GM20431 (cell line): ENCODE data around the gene NRXN3.

Experiments used
- in situ Hi-C: fragments of 300-500 bp; cut with MseI, MboI; formaldehyde crosslinking; loops from one replicate; pipeline ENCODE4 v1.15.0; 2020; ENCODE audit warnings: low sequenced_read_pairs; ENCODE audit not compliant: unreplicated experiment

NRXN3 gene

GRCh38 chr14:79229383-79229909 is 1059.3 kb downstream of the NRXN3 start:
- in situ Hi-C loops: no loop called here

GRCh38 chr14:79242666-79243065 is 1072.5 kb downstream of the NRXN3 start:
- in situ Hi-C loops: no loop called here

GRCh38 chr14:79246173-79246572 is 1076.0 kb downstream of the NRXN3 start:
- in situ Hi-C loops: no loop called here

GRCh38 chr14:79248126-79248525 is 1078.0 kb downstream of the NRXN3 start:
- in situ Hi-C loops: no loop called here

- in situ Hi-C loops: no loop called here
These were observed 1078.6 kb downstream of the NRXN3 start for GRCh38 chr14:79248771-79249170.

GRCh38 chr14:79251278-79251677 is 1081.1 kb downstream of the NRXN3 start:
- in situ Hi-C loops: no loop called here

GRCh38 chr14:79253576-79253975 is 1083.4 kb downstream of the NRXN3 start:
- in situ Hi-C loops: no loop called here

GRCh38 chr14:79254069-79254775 is 1084.0 kb downstream of the NRXN3 start:
- in situ Hi-C loops: no loop called here

- in situ Hi-C loops: no loop called here
These were observed 1086.2 kb downstream of the NRXN3 start for GRCh38 chr14:79256380-79256779.

GRCh38 chr14:79260406-79260805 is 1090.2 kb downstream of the NRXN3 start:
- in situ Hi-C loops: no loop called here

GRCh38 chr14:79265366-79265946 is 1095.3 kb downstream of the NRXN3 start:
- in situ Hi-C loops: no loop called here

- in situ Hi-C loops: no loop called here
These were observed 1100.2 kb downstream of the NRXN3 start for GRCh38 chr14:79270361-79270760.

GRCh38 chr14:79271122-79271521 is 1100.9 kb downstream of the NRXN3 start:
- in situ Hi-C loops: no loop called here

GRCh38 chr14:79274641-79275291 is 1104.6 kb downstream of the NRXN3 start:
- in situ Hi-C loops: no loop called here

- in situ Hi-C loops: no loop called here
These were observed 1105.1 kb downstream of the NRXN3 start for GRCh38 chr14:79275292-79275655.

- in situ Hi-C loops: no loop called here
These were observed 1108.2 kb downstream of the NRXN3 start for GRCh38 chr14:79278286-79278797.

GRCh38 chr14:79278798-79279644 is 1108.8 kb downstream of the NRXN3 start:
- in situ Hi-C loops: no loop called here

GRCh38 chr14:79279645-79280597 is 1109.7 kb downstream of the NRXN3 start:
- in situ Hi-C loops: no loop called here
